GM12878 (cell line): ENCODE measurements around the gene SOD2. TPM values are rescaled to one million over a fixed set of nuclear protein-coding genes. Genes with fewer than 3 reads are reported as not detected.

Source experiments
- ATAC-seq: fragments of 200-7000 bp; cut with Tn5 transposase; 3 replicates; pipeline ENCODE4 v1.9.1; 2020; ENCODE audit warnings: mild to moderate bottlenecking, moderate library complexity
- BruUV-seq: library from RNA; stranded (reverse); fragments of 400-500 nt; replicated peaks from 2 replicates; lab custom pipeline; 2021; lab: Mats Ljungman, UMichigan
- CTCF ChIA-PET: fragments of 300-600 bp; sonication (Branson Sonifier 250); formaldehyde crosslinking; extraction: SDS; loops from one replicate; lab custom pipeline; 2021; ENCODE audit warnings: inconsistent platforms; lab: Yijun Ruan, JAX
- POLR2A ChIA-PET: fragments of 350-600 bp; formaldehyde crosslinking; extraction: SDS; loops from one replicate; lab custom pipeline; 2021; ENCODE audit warnings: inconsistent platforms; lab: Charles Lee
- RAD21 ChIA-PET: fragments of 300-600 bp; sonication (Branson Sonifier 250); formaldehyde crosslinking; loops from one replicate; lab custom pipeline; 2023; ENCODE audit warnings: antibody characterized with exemption; ENCODE audit not compliant: unreplicated experiment; lab: Charles Lee
- SMC1A ChIA-PET: fragments of 300-600 bp; sonication (Branson Sonifier 250); formaldehyde crosslinking; loops from one replicate; lab custom pipeline; 2023; ENCODE audit not compliant: unreplicated experiment, uncharacterized antibody; lab: Charles Lee
- DNase-seq: peaks from one replicate; pipeline ENCODE4 v3.0.0-alpha.2; 2011; ENCODE audit warnings: low read depth, low spot score
- FAIRE-seq: peaks from 3 replicates; lab custom pipeline; 2011; peaks lifted over from hg19 to GRCh38; lab: Jason Lieb, UNC
- H2AFZ ChIP-seq: 2 replicates; pipeline ENCODE4 v1.6.0; 2011; ENCODE audit warnings: low read depth, low read length, control low read depth; ENCODE audit not compliant: control insufficient read depth
- H3K27ac ChIP-seq: 2 replicates; pipeline ENCODE4 v1.5.1; 2011; ENCODE audit warnings: control low read depth; ENCODE audit not compliant: control insufficient read depth, insufficient read depth
- H3K27me3 ChIP-seq, 2 experiments: replicated peaks in 1 of 2; 2 replicates each; pipeline versions ENCODE4 v1.6.0 to v1.6.1; 2011; ENCODE audit warnings: low read length in 1 of 2; ENCODE audit not compliant: control insufficient read depth in 2 of 2, insufficient read depth in 2 of 2
- H3K36me3 ChIP-seq, 2 experiments: 2 replicates each; pipeline ENCODE4 v1.5.1; 2011; ENCODE audit warnings: low read length in 1 of 2; ENCODE audit not compliant: control insufficient read depth in 2 of 2, insufficient read depth in 2 of 2
- H3K4me1 ChIP-seq: 2 replicates; pipeline ENCODE4 v1.6.1; 2011; ENCODE audit warnings: mild to moderate bottlenecking, low read length, moderate library complexity, mixed read lengths; ENCODE audit not compliant: control insufficient read depth, insufficient read depth
- H3K4me2 ChIP-seq: 2 replicates; pipeline ENCODE4 v1.6.0; 2011; ENCODE audit warnings: control low read depth; ENCODE audit not compliant: control insufficient read depth, insufficient read depth
- H3K4me3 ChIP-seq: fragments of 200-600 bp; sonication (generic); 2 replicates; pipeline ENCODE4 v1.5.1; 2016
- H3K79me2 ChIP-seq: 2 replicates; pipeline ENCODE4 v1.6.0; 2011; ENCODE audit warnings: low read length; ENCODE audit not compliant: control insufficient read depth, insufficient read depth
- H3K9ac ChIP-seq: 2 replicates; pipeline ENCODE4 v1.8.0; 2011; ENCODE audit warnings: low read length, control low read depth, mixed read lengths; ENCODE audit not compliant: control insufficient read depth, insufficient read depth
- H3K9me3 ChIP-seq: replicated peaks from 3 replicates; pipeline ENCODE4 v1.5.1; 2011; ENCODE audit warnings: mild to moderate bottlenecking, low read length; ENCODE audit not compliant: control insufficient read depth, insufficient read depth
- H4K20me1 ChIP-seq: 2 replicates; pipeline ENCODE4 v1.6.0; 2011; ENCODE audit not compliant: control insufficient read depth, insufficient read depth
- ATF2 ChIP-seq: IDR thresholded peaks from 2 replicates; pipeline ENCODE4 v1.6.1; 2012; ENCODE audit warnings: low read length, inconsistent platforms
- IKZF2 ChIP-seq, 2 experiments: fragments of 450-650 bp; IDR thresholded peaks; 2 replicates each; pipeline ENCODE4 v1.6.1; 2017; ENCODE audit warnings: mild to moderate bottlenecking in 2 of 2, moderate library complexity in 2 of 2
- KDM1A ChIP-seq: fragments of 200-600 bp; sonication (generic); IDR thresholded peaks from 2 replicates; pipeline ENCODE4 v1.6.1; 2016; ENCODE audit warnings: borderline replicate concordance
- MEF2A ChIP-seq: IDR thresholded peaks from 2 replicates; pipeline ENCODE4 v1.6.1; 2011; ENCODE audit warnings: low read depth, mild to moderate bottlenecking, low read length, moderate library complexity; ENCODE audit not compliant: insufficient read depth
- MEF2B ChIP-seq: fragments of 450-650 bp; IDR thresholded peaks from 2 replicates; pipeline ENCODE4 v1.6.1; 2018; ENCODE audit warnings: mild to moderate bottlenecking, moderate library complexity; ENCODE audit not compliant: partially characterized antibody, poor library complexity, severe bottlenecking
- MTA3 ChIP-seq: IDR thresholded peaks from 2 replicates; pipeline ENCODE4 v1.6.1; 2012; ENCODE audit warnings: low read length, inconsistent platforms, borderline replicate concordance
- NKRF ChIP-seq: fragments of 450-650 bp; conservative IDR thresholded peaks from 2 replicates; pipeline ENCODE4 v1.6.1; 2017; ENCODE audit warnings: mild to moderate bottlenecking, moderate library complexity
- POLR2A ChIP-seq: IDR thresholded peaks from 2 replicates; pipeline ENCODE4 v1.6.1; 2011; ENCODE audit warnings: low read depth, mild to moderate bottlenecking, low read length
- RAD51 ChIP-seq: fragments of 450-650 bp; IDR thresholded peaks from 2 replicates; pipeline ENCODE4 v1.6.1; 2016; ENCODE audit warnings: moderate library complexity, mild to moderate bottlenecking, inconsistent platforms
- SKIL ChIP-seq: fragments of 450-650 bp; IDR thresholded peaks from 2 replicates; pipeline ENCODE4 v1.6.1; 2017; ENCODE audit warnings: mild to moderate bottlenecking, low read depth, inconsistent platforms; ENCODE audit not compliant: poor library complexity, severe bottlenecking
- SMAD1 ChIP-seq: fragments of 450-650 bp; IDR thresholded peaks from 2 replicates; pipeline ENCODE4 v1.6.1; 2018; ENCODE audit warnings: mild to moderate bottlenecking, low read depth; ENCODE audit not compliant: partially characterized antibody
- SMC3 ChIP-seq: IDR thresholded peaks from 2 replicates; pipeline ENCODE4 v1.6.1; 2011; ENCODE audit warnings: low read length, improper control_type of control experiment, borderline replicate concordance
- ZBTB40 ChIP-seq: fragments of 450-650 bp; IDR thresholded peaks from 2 replicates; pipeline ENCODE4 v1.6.1; 2016; ENCODE audit warnings: mild to moderate bottlenecking, moderate library complexity, borderline replicate concordance
- ZSCAN29 ChIP-seq: fragments of 450-650 bp; IDR thresholded peaks from 2 replicates; pipeline ENCODE4 v1.6.1; 2017; ENCODE audit warnings: mild to moderate bottlenecking, moderate library complexity
- WGBS: methylation state at CpG from one replicate; pipeline ENCODE4 v1.1.6; 2016; ENCODE audit warnings: low lambda C conversion rate; ENCODE audit not compliant: insufficient replicate concordance, insufficient coverage; ENCODE audit errors: missing lambda C conversion rate; 5-methylcytosine and 5-hydroxymethylcytosine counted together
- in situ Hi-C: fragments of 300-500 bp; cut with MboI; formaldehyde crosslinking; loops from 9 replicates; pipeline ENCODE4 v1.14.3; 2018; ENCODE audit warnings: mixed read lengths
- intact Hi-C: fragments of 100-400 bp; cut with micrococcal nuclease; formaldehyde crosslinking; loops from one replicate; pipeline ENCODE4 v1.14.2; 2022; ENCODE audit not compliant: unreplicated experiment
- polyA plus RNA-seq, 11 experiments: library from polyadenylated mRNA; depleted of rRNA in 4 of 11; unstranded in 6 of 11; stranded (reverse) in 5 of 11; fragments of >200 nt; fragmentation: Nextera tagmentation in 4 of 11; fragmentation: Illumina TruSeq in 1 of 11; extraction: Ambion mirVana in 4 of 11; extraction: Trizol in 1 of 11; gene quantifications; 1 replicate in 1 of 11; 2 replicates in 10 of 11; pipeline versions ENCODE4 v1.2.1 to v1.2.3, GENCODE V29; 2011 to 2016; ENCODE audit warnings: inconsistent platforms in 2 of 11, missing spikeins in 2 of 11, low read depth in 1 of 11
- total RNA-seq, 4 experiments: library from RNA; depleted of rRNA in 3 of 4; stranded (reverse); fragments of >200 nt in 3 of 4; fragmentation: Illumina TruSeq in 1 of 4; extraction: Trizol in 1 of 4; gene quantifications; 2 replicates each; pipeline versions ENCODE4 v1.2.1 to v1.2.3, GENCODE V29; 2013 to 2021

Gene SOD2
- total and polyA plus RNA-seq, 10 of the 15 experiments (the other 5 are each of a cell fraction or from before 2014, with no cell fraction given): 12.1 to 55.8 (median 39.1) TPM

GRCh38 chr6:159677506-159678165 lies 15.4 kb downstream of the SOD2 start:
- ChIA-PET CTCF (interaction anchor here (2.9 kb wide), 1 partner anchor 13 kb away, joined by 9 read pairs; no protein-coding TSS in a partner anchor), POLR2A (no interaction called here), SMC1A (interaction anchor here (1.1 kb wide), 1 partner anchor 12 kb away, joined by 3 read pairs; no protein-coding TSS in a partner anchor), RAD21 (interaction anchor here (0.6 kb wide), 1 partner anchor 2000 kb away, joined by 3 read pairs; no protein-coding TSS in a partner anchor)
- no peaks in the 10 kb centered on the region for H3K27me3 ChIP-seq
- no peak for FAIRE-seq
- no peak overlapping the region for H3K4me2 ChIP-seq
- H3K4me3 ChIP-seq: no peak overlapping the region
- H3K36me3 ChIP-seq: peaks cover 0 to 8% of the 10 kb centered on the region in 2 experiments; a peak in 2 of 4 replicates
- WGBS: 99% methylated on average over 5 of the region's 5 CpGs
- no peak overlapping the region for H3K27ac ChIP-seq
- H4K20me1 ChIP-seq: no peaks in the 10 kb centered on the region
- no peaks in the 10 kb centered on the region for H3K9me3 ChIP-seq
- H3K4me1 ChIP-seq: no peaks in the 10 kb centered on the region
- no peak for ATAC-seq
- in situ Hi-C loops: no loop called here
- BruUV-seq: no TSS peak
- intact Hi-C loops: no loop called here
- H3K9ac ChIP-seq: no peak overlapping the region
- H2AFZ ChIP-seq: no peak overlapping the region
- no peaks in the 10 kb centered on the region for H3K79me2 ChIP-seq
- DNase-seq: no peak
- TF ChIP-seq ATF2 (no peak), ZBTB40 (no peak), ZSCAN29 (no peak), RAD51 (no peak), MEF2B (no peak), MEF2A (no peak), IKZF2 (IDR thresholded peaks at IDR 0.05) (no peak), SKIL (no peak), KDM1A (no peak), POLR2A (no peak), SMAD1 (no peak), MTA3 (no peak), NKRF (no peak), SMC3 (no peak)
